ENCODE measurements around the gene RBPMS2.

Gene RBPMS2

GRCh38 chr15:64783796-64784195 lies 8.4 kb upstream of the RBPMS2 start:
- DNase-seq (ENCODE audit: low read depth in 2 of 2, low spot score in 1 of 2), result no peak

GRCh38 chr15:64782751-64783150 lies 7.4 kb upstream of the RBPMS2 start:
- DNase-seq (ENCODE audit: low read depth in 2 of 2, low spot score in 1 of 2), result no peak

DNA sequence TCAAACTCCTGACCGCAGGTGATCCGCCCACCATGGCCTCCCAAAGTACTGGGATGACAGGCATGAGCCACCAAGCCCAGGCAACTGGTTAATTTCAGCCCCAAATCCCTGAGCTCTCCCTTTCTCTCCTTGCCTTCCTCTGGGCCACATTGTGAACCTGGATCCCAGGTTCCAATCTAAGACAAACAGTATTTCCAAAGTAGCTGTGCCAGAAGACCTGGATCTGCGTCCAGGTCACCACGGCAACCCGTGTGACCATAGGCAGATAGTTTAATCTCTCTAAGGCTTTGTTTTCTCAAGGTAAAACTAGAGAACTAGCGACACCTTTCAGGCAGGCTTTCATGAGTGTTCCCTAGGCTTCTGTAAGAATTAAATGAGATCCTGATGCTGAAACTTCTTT lies 5.9 kb upstream of the RBPMS2 start:
- DNase-seq (ENCODE audit: low read depth in 2 of 2, low spot score in 1 of 2), result no peak

- DNase-seq (ENCODE audit: low read depth in 2 of 2, low spot score in 1 of 2), result no peak
These were observed 5.3 kb upstream of the RBPMS2 start for GRCh38 chr15:64780600-64781156.

DNA sequence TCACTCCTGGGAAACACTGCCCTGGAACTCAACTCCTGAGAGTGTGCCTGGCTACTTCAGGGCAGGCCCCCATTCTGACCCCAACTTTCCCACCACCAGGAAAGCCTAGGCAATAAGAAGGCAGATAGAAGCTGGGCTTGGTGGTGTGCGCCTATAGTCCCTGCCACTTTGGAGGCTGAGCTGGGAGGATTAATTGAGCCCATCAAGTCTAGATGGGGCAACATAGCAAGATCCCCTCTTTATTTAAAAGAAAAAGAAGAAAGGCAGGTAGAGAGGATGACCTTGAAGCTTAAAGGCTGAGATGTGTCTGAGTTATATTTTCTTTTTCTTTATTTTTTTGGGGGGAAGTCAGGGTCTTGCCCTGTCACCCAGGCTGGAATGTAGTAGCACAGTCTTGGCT lies 4.2 kb upstream of the RBPMS2 start:
- no peak for DNase-seq (ENCODE audit: low read depth in 2 of 2, low spot score in 1 of 2)

DNA sequence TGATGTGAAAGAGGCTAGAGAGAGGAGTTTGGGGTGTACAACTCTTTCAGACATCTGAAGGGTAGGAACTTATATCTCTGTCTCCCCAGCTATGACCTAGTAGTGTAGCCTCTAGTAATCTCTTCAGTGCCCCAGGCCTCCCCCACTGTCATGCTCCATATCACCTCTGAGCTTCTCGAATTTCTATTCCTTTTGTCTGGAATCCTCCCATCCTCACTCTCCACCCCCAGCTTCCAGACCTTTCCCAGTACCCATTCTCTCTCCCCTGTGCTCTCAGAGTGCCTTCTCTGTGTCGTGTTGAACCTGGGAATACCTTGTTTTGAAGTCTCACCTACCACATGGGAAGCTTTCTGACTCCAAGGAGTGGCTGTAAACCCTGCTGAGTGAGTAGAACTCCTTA lies 3.6 kb upstream of the RBPMS2 start:
- no peak for DNase-seq (ENCODE audit: low read depth in 2 of 2, low spot score in 1 of 2)

GRCh38 chr15:64776402-64776786 lies 1.0 kb upstream of the RBPMS2 start:
- DNase-seq (ENCODE audit: low read depth in 2 of 2, low spot score in 1 of 2), result no peak

DNA sequence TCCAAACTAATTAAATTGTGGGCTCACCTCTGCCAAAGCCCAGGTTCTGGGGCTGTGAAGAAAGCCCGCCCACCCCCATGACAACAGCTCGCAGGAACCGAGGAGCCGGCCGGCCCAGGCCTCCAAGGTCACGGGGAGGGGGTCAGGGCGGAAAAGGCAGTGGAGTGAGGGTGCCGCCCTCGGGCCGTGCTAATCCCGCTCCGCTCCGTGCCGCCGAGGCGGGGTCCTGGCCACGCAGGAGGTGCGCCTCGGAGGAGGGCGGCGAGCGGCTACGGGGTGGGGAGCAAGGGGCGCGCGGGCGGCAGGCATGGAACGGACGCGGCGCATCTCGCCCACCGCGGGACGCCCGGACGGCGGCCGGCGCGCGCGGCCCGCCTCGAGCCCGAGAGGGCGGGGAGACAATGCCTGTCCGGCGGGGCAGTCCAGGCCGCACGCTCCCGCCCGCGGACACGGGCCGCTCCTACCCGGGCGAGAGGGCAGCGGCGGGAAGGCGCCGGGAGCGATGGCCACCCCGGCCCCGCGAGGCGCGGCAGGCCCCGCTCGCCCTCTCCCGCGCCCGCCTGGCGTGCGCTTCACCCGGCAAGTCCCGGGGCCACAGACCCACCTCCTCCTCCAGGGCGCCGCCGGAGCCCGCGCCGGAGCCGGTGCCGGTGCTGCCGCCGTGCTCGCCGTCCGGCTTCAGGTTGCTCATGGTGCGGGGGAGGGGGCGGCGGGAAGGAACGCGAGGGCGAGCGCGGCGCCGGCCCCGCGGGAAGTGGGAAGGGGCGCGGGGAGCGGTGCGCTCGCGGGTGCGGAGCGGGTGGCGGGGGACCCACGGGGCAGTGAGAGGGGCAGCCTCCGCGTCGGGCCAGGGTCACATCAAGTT lies 528 bp downstream of the RBPMS2 start:
- DNase-seq (ENCODE audit: low read depth in 2 of 2, low spot score in 1 of 2), result no peak

GRCh38 chr15:64774037-64774628 lies 1.3 kb downstream of the RBPMS2 start:
- no peak for DNase-seq (ENCODE audit: low read depth in 2 of 2, low spot score in 1 of 2)

DNA sequence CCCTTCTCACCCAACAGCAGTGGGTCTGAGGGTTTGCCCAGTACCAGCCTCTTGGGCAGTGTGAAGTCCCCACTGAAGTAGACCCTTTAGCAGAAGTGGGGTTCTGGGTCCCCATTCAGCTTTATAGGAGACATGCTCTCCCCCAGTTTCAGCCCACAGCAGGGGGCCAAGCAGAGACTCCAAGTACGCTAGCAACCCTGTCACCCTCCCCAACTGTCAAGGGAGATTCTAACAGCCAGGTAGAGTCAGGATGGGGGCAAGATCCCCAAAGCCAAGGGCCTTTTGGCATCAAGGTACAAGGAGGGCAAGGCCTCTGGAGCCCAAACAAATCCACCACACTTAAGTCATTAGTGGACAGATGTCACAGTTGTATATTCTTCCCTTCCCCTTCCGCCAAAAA lies 1.8 kb downstream of the RBPMS2 start:
- DNase-seq (ENCODE audit: low read depth in 2 of 2, low spot score in 1 of 2), result no peak

- no peak for DNase-seq (ENCODE audit: low read depth in 2 of 2, low spot score in 1 of 2)
These were observed 2.4 kb downstream of the RBPMS2 start for GRCh38 chr15:64772964-64773363.

- DNase-seq (ENCODE audit: low read depth in 2 of 2, low spot score in 1 of 2), result no peak
These were observed 2.9 kb downstream of the RBPMS2 start for GRCh38 chr15:64772488-64772887.

DNA sequence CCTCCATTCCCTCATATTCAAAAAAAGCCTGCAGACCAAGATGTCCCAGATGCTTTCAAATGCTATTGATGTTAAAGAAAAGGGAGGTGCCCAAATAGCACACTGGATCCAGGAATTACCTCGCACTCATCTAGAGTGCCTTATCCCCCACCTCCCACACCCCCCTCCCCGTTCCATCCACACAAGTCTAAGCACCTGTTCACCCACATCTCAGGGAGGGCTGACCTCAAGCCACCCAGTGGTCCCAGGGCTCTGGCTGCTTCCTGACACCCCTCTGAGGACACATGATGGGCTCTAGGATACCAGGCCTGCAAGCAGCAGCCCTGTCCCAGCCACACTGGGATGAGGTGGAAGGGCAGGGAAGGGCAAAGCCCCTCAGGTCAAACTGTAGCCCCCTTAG lies 4.8 kb downstream of the RBPMS2 start:
- DNase-seq (ENCODE audit: low read depth in 2 of 2, low spot score in 1 of 2), result no peak

GRCh38 chr15:64767203-64767602 lies 8.2 kb downstream of the RBPMS2 start:
- DNase-seq (ENCODE audit: low read depth in 2 of 2, low spot score in 1 of 2), result no peak

- no peak for DNase-seq (ENCODE audit: low read depth in 2 of 2, low spot score in 1 of 2)
These were observed 9.3 kb downstream of the RBPMS2 start for GRCh38 chr15:64766058-64766457.

DNA sequence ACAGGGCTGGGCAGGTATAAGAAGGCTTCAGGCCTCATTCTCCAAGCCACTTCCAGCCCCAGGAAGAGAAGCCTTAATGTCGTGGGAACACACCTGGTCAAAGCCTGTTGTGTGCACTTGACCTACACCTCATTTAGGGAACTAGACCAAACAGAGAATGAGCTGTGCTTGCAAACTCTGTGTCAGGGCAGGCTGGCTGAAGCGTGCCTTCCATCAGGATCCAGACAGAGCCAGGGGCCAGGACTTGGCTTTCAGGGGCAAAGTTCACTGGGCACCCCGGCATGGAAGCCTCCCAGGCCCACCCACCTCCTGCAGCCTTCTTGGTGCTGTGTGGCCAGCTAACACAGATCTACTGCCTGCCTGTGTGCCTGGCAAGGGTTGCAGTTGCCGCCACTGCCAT lies 11.5 kb downstream of the RBPMS2 start:
- DNase-seq (ENCODE audit: low read depth in 2 of 2, low spot score in 1 of 2), result no peak

DNA sequence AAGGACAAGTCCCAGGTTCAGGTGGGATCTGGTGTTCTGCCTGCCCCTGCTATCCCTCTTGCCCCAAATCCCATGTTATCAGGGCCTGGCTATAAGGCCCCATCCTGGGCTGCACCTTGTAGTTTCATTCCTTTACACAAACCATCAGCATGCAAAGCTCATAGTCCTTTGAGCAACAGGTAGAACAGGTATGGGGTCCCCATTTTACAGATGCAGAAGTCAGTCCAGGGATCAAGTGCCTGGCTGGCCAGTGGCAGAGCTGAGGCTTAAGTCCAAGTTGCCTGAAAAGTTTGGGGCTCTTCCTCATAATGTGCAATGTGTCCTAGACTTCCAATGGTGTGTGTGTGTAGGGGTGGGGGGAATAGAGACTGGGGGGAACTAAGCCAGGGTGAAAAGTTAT lies 11.9 kb downstream of the RBPMS2 start:
- no peak for DNase-seq (ENCODE audit: low read depth in 2 of 2, low spot score in 1 of 2)

GRCh38 chr15:64763021-64763420 lies 12.4 kb downstream of the RBPMS2 start:
- DNase-seq (ENCODE audit: low read depth in 2 of 2, low spot score in 1 of 2), result no peak

DNA sequence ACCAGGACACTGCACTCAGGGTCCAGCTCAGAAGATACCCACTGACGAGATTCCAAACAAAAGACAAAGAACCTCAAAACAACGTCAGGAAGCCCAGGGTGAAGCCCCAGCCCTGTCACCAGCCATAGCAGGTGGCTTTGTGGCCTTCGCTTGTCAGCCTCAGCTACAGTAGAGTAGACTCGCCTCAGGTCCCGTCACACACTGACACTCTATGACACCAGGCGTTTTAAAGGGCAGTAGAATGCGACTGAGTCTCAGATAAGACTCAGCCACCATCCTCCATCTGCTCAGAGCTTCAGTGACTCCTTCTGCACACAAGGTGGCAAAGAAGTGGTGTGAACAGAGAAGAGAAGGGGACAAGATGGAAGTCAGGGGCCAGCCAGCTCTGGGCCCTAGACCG lies 12.8 kb downstream of the RBPMS2 start:
- DNase-seq (ENCODE audit: low read depth in 2 of 2, low spot score in 1 of 2), result no peak

- no peak for DNase-seq (ENCODE audit: low read depth in 2 of 2, low spot score in 1 of 2)
These were observed 14.2 kb downstream of the RBPMS2 start for GRCh38 chr15:64761156-64761555.

- DNase-seq (ENCODE audit: low read depth in 2 of 2, low spot score in 1 of 2), result no peak
These were observed 15.3 kb downstream of the RBPMS2 start for GRCh38 chr15:64760056-64760455.

DNA sequence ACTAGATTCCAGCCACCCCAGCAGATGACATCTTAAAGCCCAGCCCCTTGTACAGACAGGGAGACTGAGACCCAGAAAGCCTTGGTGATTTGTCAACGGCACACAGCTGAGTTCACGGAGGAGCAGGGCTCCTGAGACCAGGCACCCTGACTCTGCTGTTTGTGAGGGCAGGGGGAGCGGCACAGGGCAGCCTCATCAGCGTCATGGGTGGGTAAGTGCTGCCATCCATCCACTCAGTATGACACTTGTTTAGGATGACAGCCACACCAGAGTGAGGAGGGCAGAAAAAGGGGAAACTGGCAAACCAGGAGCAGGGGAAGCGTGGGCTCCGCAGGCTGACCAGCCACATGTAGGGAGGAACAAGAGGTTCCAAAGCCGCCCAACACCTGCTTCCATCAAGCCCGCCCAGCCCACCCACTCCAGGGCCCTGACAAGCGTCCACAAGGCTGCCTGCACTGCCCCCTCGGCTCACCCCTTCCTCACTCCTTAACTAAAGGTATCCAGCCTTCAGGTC lies 19.9 kb downstream of the RBPMS2 start:
- no peak for DNase-seq (ENCODE audit: low read depth in 2 of 2, low spot score in 1 of 2)
